B cell (primary cell): ENCODE measurements around the gene AURKA.

Experiments used
- CTCF ChIP-seq: fragments of 200-600 bp; IDR thresholded peaks from one replicate; pipeline ENCODE4 v1.8.0; 2022; ENCODE audit warnings: antibody characterized with exemption, mild to moderate bottlenecking
- EZH2 ChIP-seq: IDR thresholded peaks from 2 replicates; pipeline ENCODE4 v1.6.1; 2012; ENCODE audit warnings: borderline replicate concordance, low read depth, mild to moderate bottlenecking, moderate library complexity, low read length; ENCODE audit not compliant: insufficient read depth, poor library complexity, severe bottlenecking

- TF ChIP-seq CTCF: no peak
- no peak for TF ChIP-seq EZH2
Observed at GRCh38 chr20:56392132-56392880, at the start of gene AURKA, which contains the start of gene CSTF1.
